ENCODE measurements around the gene SDR42E2. TPM values are rescaled to one million over a fixed set of nuclear protein-coding genes. Genes with fewer than 3 reads are reported as not detected.

The SDR42E2 gene
- total and polyA plus RNA-seq, 2 of the 8 experiments (the other 6 are each of a cell fraction or from before 2014, with no cell fraction given) = 0.08 TPM; not detected in 1

GRCh38 chr16:22124583-22125284 lies 37.6 kb upstream of the SDR42E2 start:
- Histone ChIP-seq H3K79me1 (ENCODE audit: low read depth, low read length) (no peaks in the 10 kb centered on the region), H3K27me3 (replicated peaks in 1 of 4; ENCODE audit: control insufficient read depth in 3 of 4, extremely low read depth in 1 of 4, insufficient read depth in 3 of 4, low read length in 3 of 4) (no peaks in the 10 kb centered on the region), H3K18ac (ENCODE audit: extremely low read depth, low read length) (no peak overlapping the region), H3K56ac (replicated peaks; ENCODE audit: insufficient read length, low read depth, low read length) (no peak overlapping the region), H3K9me3 (ENCODE audit: insufficient read depth in 2 of 2, low read depth in 1 of 2, low read length in 1 of 2) (no peaks in the 10 kb centered on the region), H3K36me3 (ENCODE audit: control insufficient read depth in 2 of 4, insufficient read depth in 4 of 4, low read length in 3 of 4) (no peaks in the 10 kb centered on the region), H4K8ac (ENCODE audit: extremely low read depth, insufficient read depth, low read length) (no peak overlapping the region), H3K4me1 (replicated peaks in 1 of 4; ENCODE audit: control insufficient read depth in 3 of 4, insufficient read depth in 4 of 4, low read length in 3 of 4) (no peaks in the 10 kb centered on the region), H3K14ac (ENCODE audit: insufficient read length) (no peak overlapping the region), H3K4me3 (ENCODE audit: extremely low read depth in 1 of 4, insufficient read depth in 2 of 4, low read depth in 3 of 4, low read length in 4 of 4) (no peak overlapping the region), H3K23ac (ENCODE audit: insufficient read length) (no peak overlapping the region), H4K5ac (ENCODE audit: insufficient read length, low read depth, low read length) (no peak overlapping the region), H2BK120ac (replicated peaks; ENCODE audit: low read depth, low read length) (no peak overlapping the region), H2BK12ac (ENCODE audit: low read depth, low read length) (no peak overlapping the region), H2BK5ac (ENCODE audit: low read depth, low read length) (no peak overlapping the region), H3K4ac (replicated peaks; ENCODE audit: insufficient read length, low read depth, low read length) (no peak overlapping the region), H2BK15ac (ENCODE audit: low read length) (no peak overlapping the region), H3K23me2 (ENCODE audit: low read depth, low read length) (no peaks in the 10 kb centered on the region; the same call in 1 of the 2 replicates), H4K91ac (replicated peaks; ENCODE audit: insufficient read length, low read length) (no peak overlapping the region), H3K79me2 (ENCODE audit: control insufficient read depth in 1 of 2, insufficient read depth in 2 of 2, low read length in 2 of 2) (no peaks in the 10 kb centered on the region), H3K4me2 (ENCODE audit: insufficient read depth in 1 of 2, low read depth in 2 of 2, low read length in 2 of 2) (no peak overlapping the region), H2BK20ac (ENCODE audit: low read length) (no peak overlapping the region), H4K20me1 (replicated peaks in 1 of 2; ENCODE audit: control insufficient read depth in 1 of 2, insufficient read depth in 2 of 2, low read length in 2 of 2) (no peaks in the 10 kb centered on the region), H3K27ac (ENCODE audit: low read depth, low read length) (no peak overlapping the region), H2AFZ (ENCODE audit: low read length) (no peak overlapping the region), H3K9ac (replicated peaks in 1 of 4; ENCODE audit: extremely low read depth in 1 of 4, low read depth in 3 of 4, low read length in 3 of 4) (no peak overlapping the region), H2AK5ac (ENCODE audit: low read depth, low read length) (no peak overlapping the region)
- WGBS, 2 experiments (ENCODE audit: extremely low coverage in 1 of 2, insufficient coverage in 1 of 2, insufficient read length in 1 of 2, insufficient replicate concordance in 2 of 2, low coverage in 1 of 2, low lambda C conversion rate in 2 of 2, missing lambda C conversion rate in 1 of 2) = 96% methylated on average over 6 of the region's 6 CpGs; no CpG with 5 or more reads in 1 of the 2 experiments
- ChIA-PET CTCF (ENCODE audit: partially characterized antibody) (interaction anchor here (0.6 to 3.7 kb wide), 7 partner anchors 10 to 224 kb away, joined by 3 to 16 read pairs (median 3); no protein-coding TSS in a partner anchor), POLR2A (ENCODE audit: partially characterized antibody) (no interaction called here)
- no peak for FAIRE-seq
- no peak for DNase-seq (ENCODE audit: low read depth in 1 of 2, low spot score in 2 of 2)
- no peak for TF ChIP-seq SP1 (IDR thresholded peaks at IDR 0.05; ENCODE audit: low read depth, low read length)
- no peak for TF ChIP-seq ATF2 (IDR thresholded peaks at IDR 0.05; ENCODE audit: low read length)
- TF ChIP-seq SAP30 (IDR thresholded peaks at IDR 0.05; ENCODE audit: insufficient read depth, insufficient replicate concordance, low read length) = no peak
- TF ChIP-seq GTF2F1 (IDR thresholded peaks at IDR 0.05; ENCODE audit: borderline replicate concordance, low read depth, low read length) = no peak
- TF ChIP-seq TAF1 (IDR thresholded peaks at IDR 0.05; ENCODE audit: low read depth, low read length) = no peak
- no peak for TF ChIP-seq RBBP5 (IDR thresholded peaks at IDR 0.05; ENCODE audit: borderline replicate concordance, low read depth, low read length)
- no peak for TF ChIP-seq NRF1 (IDR thresholded peaks at IDR 0.05; ENCODE audit: low read depth, low read length)
- TF ChIP-seq CHD2 (IDR thresholded peaks at IDR 0.05; ENCODE audit: low read length) = no peak
- TF ChIP-seq SUZ12 (IDR thresholded peaks at IDR 0.05; ENCODE audit: low read length) = no peak
